SU-DHL-6 (cell line): ENCODE data around the gene LRBA.

Experiments used
- H2AFZ ChIP-seq: fragments of 200-600 bp; sonication (generic); 2 replicates; pipeline ENCODE4 v1.6.1; 2014; ENCODE audit warnings: low read depth, mild to moderate bottlenecking, moderate library complexity, mixed read lengths, antibody characterized with exemption, low read length; ENCODE audit not compliant: severe bottlenecking
- H3F3A ChIP-seq: fragments of 200-600 bp; shearing (Covaris generic); 2 replicates; pipeline ENCODE4 v1.6.0; 2016; ENCODE audit warnings: antibody characterized with exemption, mild to moderate bottlenecking; ENCODE audit not compliant: insufficient read depth
- H3K27ac ChIP-seq: fragments of 200-600 bp; sonication (generic); 2 replicates; pipeline ENCODE4 v1.5.1; 2016; ENCODE audit warnings: low read depth, mild to moderate bottlenecking, low read length, moderate library complexity, mixed read lengths
- H3K27me3 ChIP-seq: fragments of 200-600 bp; sonication (generic), shearing (Covaris generic); 2 replicates; pipeline ENCODE4 v1.6.0; 2014; ENCODE audit warnings: mild to moderate bottlenecking, low read length
- H3K36me3 ChIP-seq: fragments of 200-600 bp; sonication (generic); 2 replicates; pipeline ENCODE4 v1.6.1; 2014; ENCODE audit warnings: mild to moderate bottlenecking, low read length, mixed read lengths
- H3K4me2 ChIP-seq: fragments of 300-600, 200-600 bp; shearing (Covaris generic), sonication (generic); 2 replicates; pipeline ENCODE4 v1.6.0; 2014; ENCODE audit warnings: low read length, low read depth, mild to moderate bottlenecking; ENCODE audit not compliant: poor library complexity, severe bottlenecking
- H3K4me3 ChIP-seq: fragments of 200-600 bp; sonication (generic); 2 replicates; pipeline ENCODE4 v1.5.1; 2014; ENCODE audit warnings: antibody characterized with exemption, low read length, mild to moderate bottlenecking, mixed read lengths; ENCODE audit not compliant: insufficient read depth, poor library complexity, severe bottlenecking
- H3K79me2 ChIP-seq: fragments of 200-600 bp; sonication (generic); 2 replicates; pipeline ENCODE4 v1.6.1; 2014; ENCODE audit warnings: mild to moderate bottlenecking, low read length, moderate library complexity; ENCODE audit not compliant: insufficient read depth
- H3K9ac ChIP-seq: fragments of 200-600 bp; sonication (generic); 2 replicates; pipeline ENCODE4 v1.7.0; 2014; ENCODE audit warnings: mild to moderate bottlenecking, low read length
- H3K9me2 ChIP-seq: fragments of 200-600 bp; sonication (generic); replicated peaks from 2 replicates; pipeline ENCODE4 v1.6.1; 2014; ENCODE audit warnings: low read length; ENCODE audit not compliant: insufficient read depth
- H3K9me3 ChIP-seq: fragments of 200-600 bp; sonication (generic); 2 replicates; pipeline ENCODE4 v1.6.1; 2014; ENCODE audit warnings: low read length, mixed read lengths; ENCODE audit not compliant: insufficient read depth
- H4K20me1 ChIP-seq: fragments of 200-600 bp; sonication (generic); 2 replicates; pipeline ENCODE4 v1.6.1; 2014; ENCODE audit warnings: low read depth, mild to moderate bottlenecking, antibody characterized with exemption, low read length, moderate library complexity, mixed read lengths
- EZH2phosphoT487 ChIP-seq: fragments of 200-600 bp; sonication (generic), shearing (Covaris generic); conservative IDR thresholded peaks from 2 replicates; pipeline ENCODE4 v1.6.1; 2018; ENCODE audit warnings: mild to moderate bottlenecking, antibody characterized with exemption, low read length, moderate library complexity, mixed read lengths
- TF ChIP-seq, protein P1 (sequence below): fragments of 200-600 bp; sonication (generic); IDR thresholded peaks from one replicate; pipeline ENCODE4 v1.5.1; 2017; ENCODE audit warnings: antibody characterized with exemption, mild to moderate bottlenecking, low read length, moderate library complexity; ENCODE audit not compliant: insufficient read depth, poor library complexity, severe bottlenecking

LRBA gene

DNA sequence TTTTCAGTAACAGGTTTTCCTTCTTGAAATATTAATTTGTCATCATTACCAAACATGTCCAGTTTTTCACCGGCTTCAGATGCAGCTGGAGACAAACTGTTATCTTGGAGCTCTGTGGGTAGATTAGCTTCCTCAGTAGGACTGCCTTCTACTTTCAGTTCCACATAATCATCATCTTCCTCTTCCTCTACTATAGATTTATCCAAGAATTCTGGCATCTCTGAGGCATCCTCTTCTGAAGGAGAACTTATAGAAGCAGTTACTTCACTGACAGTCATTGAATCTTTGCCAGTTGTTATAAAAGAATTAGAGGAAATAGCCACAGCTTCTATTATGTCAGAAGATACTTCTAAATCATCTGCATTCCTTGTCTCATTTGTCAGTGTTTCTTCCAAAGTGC, 162.9 kb downstream of the LRBA start:
- H3F3A ChIP-seq = no peaks in the 10 kb centered on the region
- no peak overlapping the region for H2AFZ ChIP-seq
- H3K9me2 ChIP-seq = no peaks in the 10 kb centered on the region
- no peaks in the 10 kb centered on the region for H3K27me3 ChIP-seq
- H3K9me3 ChIP-seq = no peaks in the 10 kb centered on the region
- no peak overlapping the region for H3K4me2 ChIP-seq
- H3K9ac ChIP-seq = no peak overlapping the region
- H3K36me3 ChIP-seq = peaks cover 10% of the 10 kb centered on the region; the same call in 1 of the 2 replicates
- no peaks in the 10 kb centered on the region for H4K20me1 ChIP-seq
- TF ChIP-seq EZH2phosphoT487 = no peak
- TF ChIP-seq, protein P1, sequence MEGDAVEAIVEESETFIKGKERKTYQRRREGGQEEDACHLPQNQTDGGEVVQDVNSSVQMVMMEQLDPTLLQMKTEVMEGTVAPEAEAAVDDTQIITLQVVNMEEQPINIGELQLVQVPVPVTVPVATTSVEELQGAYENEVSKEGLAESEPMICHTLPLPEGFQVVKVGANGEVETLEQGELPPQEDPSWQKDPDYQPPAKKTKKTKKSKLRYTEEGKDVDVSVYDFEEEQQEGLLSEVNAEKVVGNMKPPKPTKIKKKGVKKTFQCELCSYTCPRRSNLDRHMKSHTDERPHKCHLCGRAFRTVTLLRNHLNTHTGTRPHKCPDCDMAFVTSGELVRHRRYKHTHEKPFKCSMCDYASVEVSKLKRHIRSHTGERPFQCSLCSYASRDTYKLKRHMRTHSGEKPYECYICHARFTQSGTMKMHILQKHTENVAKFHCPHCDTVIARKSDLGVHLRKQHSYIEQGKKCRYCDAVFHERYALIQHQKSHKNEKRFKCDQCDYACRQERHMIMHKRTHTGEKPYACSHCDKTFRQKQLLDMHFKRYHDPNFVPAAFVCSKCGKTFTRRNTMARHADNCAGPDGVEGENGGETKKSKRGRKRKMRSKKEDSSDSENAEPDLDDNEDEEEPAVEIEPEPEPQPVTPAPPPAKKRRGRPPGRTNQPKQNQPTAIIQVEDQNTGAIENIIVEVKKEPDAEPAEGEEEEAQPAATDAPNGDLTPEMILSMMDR = no peak
- H3K79me2 ChIP-seq = no peaks in the 10 kb centered on the region
- H3K4me3 ChIP-seq = no peak overlapping the region
- H3K27ac ChIP-seq = no peak overlapping the region

DNA sequence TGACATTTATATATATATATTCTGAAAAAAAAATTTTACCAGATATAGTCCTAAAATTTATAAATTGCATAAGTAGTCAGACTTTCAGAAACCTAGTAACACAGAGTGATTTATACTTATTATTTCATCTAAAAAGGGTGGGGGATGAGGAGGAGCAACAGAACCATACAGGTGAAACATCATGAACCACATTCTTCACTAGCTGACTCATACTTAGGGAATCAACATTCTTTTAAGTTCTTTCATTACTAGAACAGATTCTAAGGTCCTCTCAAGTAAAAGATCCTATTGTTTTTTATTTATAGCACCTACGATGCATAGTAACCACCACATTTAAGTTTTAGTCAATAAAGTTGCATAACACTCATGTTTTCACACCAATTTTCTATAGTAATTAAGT, 166.1 kb downstream of the LRBA start:
- Histone ChIP-seq H3F3A (no peaks in the 10 kb centered on the region), H3K9me2 (no peaks in the 10 kb centered on the region), H3K36me3 (peaks cover 15% of the 10 kb centered on the region; the same call in 1 of the 2 replicates), H3K9me3 (no peaks in the 10 kb centered on the region), H3K79me2 (no peaks in the 10 kb centered on the region), H3K9ac (no peak overlapping the region), H3K4me3 (no peak overlapping the region), H2AFZ (no peak overlapping the region), H3K27ac (no peak overlapping the region), H3K27me3 (no peaks in the 10 kb centered on the region), H4K20me1 (no peaks in the 10 kb centered on the region), H3K4me2 (no peak overlapping the region)
- TF ChIP-seq, protein P1 = no peak
- TF ChIP-seq EZH2phosphoT487 = no peak

DNA sequence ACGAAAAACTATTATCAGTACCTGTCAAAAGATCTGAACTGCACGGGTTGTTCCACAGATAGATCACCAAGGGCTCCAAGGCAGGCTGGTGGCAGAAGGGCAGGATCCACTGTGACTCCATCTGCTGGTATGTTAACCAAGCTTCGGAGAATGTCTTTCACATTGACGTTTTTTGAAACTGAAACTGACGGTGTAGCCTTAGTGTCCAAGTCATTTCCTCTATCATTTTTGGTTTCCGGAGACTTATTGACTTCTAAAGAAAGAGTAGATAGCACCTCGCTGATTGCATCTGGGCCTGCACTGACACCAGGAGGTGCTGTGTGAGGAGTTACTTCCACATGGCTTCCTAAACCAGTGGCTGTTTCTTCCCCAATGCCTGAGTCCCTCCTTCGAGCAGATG, 186.9 kb downstream of the LRBA start:
- no peak overlapping the region for H3K4me2 ChIP-seq
- H3F3A ChIP-seq = no peaks in the 10 kb centered on the region
- no peak overlapping the region for H3K9ac ChIP-seq
- no peaks in the 10 kb centered on the region for H3K27me3 ChIP-seq
- no peak overlapping the region for H3K4me3 ChIP-seq
- H3K36me3 ChIP-seq = no peaks in the 10 kb centered on the region
- TF ChIP-seq EZH2phosphoT487 = no peak
- TF ChIP-seq, protein P1 = no peak
- no peaks in the 10 kb centered on the region for H4K20me1 ChIP-seq
- H3K79me2 ChIP-seq = no peaks in the 10 kb centered on the region
- no peak overlapping the region for H2AFZ ChIP-seq
- no peaks in the 10 kb centered on the region for H3K9me2 ChIP-seq
- no peaks in the 10 kb centered on the region for H3K9me3 ChIP-seq
- H3K27ac ChIP-seq = no peak overlapping the region

DNA sequence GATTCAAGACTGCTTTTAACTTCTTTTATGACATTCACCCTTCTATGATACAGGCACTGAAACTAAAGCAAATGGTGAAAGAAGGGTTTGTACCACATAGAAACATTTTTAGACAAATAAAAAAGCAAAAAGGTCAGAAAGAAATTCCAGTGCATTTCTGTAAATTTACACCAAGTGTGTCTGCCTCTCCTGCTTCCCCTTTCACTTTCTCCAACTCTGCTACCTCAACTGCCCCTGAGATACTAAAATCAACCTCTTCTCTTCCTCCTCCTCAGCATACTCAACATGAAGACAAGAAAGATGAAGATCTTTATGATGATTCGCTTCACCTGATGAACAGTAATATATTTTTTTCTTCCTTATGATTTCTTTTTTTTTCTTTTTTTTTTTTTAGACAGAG, 187.9 kb downstream of the LRBA start:
- no peak overlapping the region for H2AFZ ChIP-seq
- no peaks in the 10 kb centered on the region for H3F3A ChIP-seq
- no peak overlapping the region for H3K4me2 ChIP-seq
- no peak overlapping the region for H3K4me3 ChIP-seq
- no peaks in the 10 kb centered on the region for H4K20me1 ChIP-seq
- no peaks in the 10 kb centered on the region for H3K9me3 ChIP-seq
- no peaks in the 10 kb centered on the region for H3K79me2 ChIP-seq
- TF ChIP-seq EZH2phosphoT487 = no peak
- TF ChIP-seq, protein P1 = no peak
- no peaks in the 10 kb centered on the region for H3K36me3 ChIP-seq
- H3K9me2 ChIP-seq = no peaks in the 10 kb centered on the region
- H3K27me3 ChIP-seq = no peaks in the 10 kb centered on the region
- H3K9ac ChIP-seq = no peak overlapping the region
- no peak overlapping the region for H3K27ac ChIP-seq
